BJ (cell line): Measurements from ENCODE around the gene DNASE2. TPM values are rescaled to one million over a fixed set of nuclear protein-coding genes. Genes with fewer than 3 reads are reported as not detected.
"Not testable (repeated sequence)": the region's sequence is repeated elsewhere in the genome, so short reads cannot be mapped to it uniquely, and the experiment has no call there.

ENCODE experiments used
- CTCF ChIA-PET: fragments of 350-600 bp; formaldehyde crosslinking; extraction: SDS; loops from one replicate; lab custom pipeline; 2021; ENCODE audit warnings: antibody characterized with exemption, inconsistent platforms; lab: Yijun Ruan, JAX
- POLR2A ChIA-PET: fragments of 300-600 bp; sonication (Branson Sonifier 250); formaldehyde crosslinking; extraction: SDS; loops from one replicate; lab custom pipeline; 2021; ENCODE audit warnings: antibody characterized with exemption; lab: Charles Lee
- DNase-seq: peaks from one replicate; pipeline ENCODE4 v3.0.0-alpha.2; 2011; ENCODE audit warnings: low read depth
- H3K27me3 ChIP-seq: 2 replicates; pipeline ENCODE4 v1.6.0; 2011; ENCODE audit warnings: low read length; ENCODE audit not compliant: control insufficient read depth, insufficient read depth
- H3K36me3 ChIP-seq: 2 replicates; pipeline ENCODE4 v1.5.1; 2011; ENCODE audit warnings: low read length; ENCODE audit not compliant: control insufficient read depth, insufficient read depth
- H3K4me3 ChIP-seq: 2 replicates; pipeline ENCODE4 v1.5.1; 2011; ENCODE audit warnings: low read depth, mild to moderate bottlenecking, control low read depth, low read length
- CTCF ChIP-seq: IDR thresholded peaks from 2 replicates; pipeline ENCODE4 v1.5.1; 2011; ENCODE audit warnings: low read depth, mild to moderate bottlenecking, control low read depth, inconsistent platforms, low read length, moderate library complexity; ENCODE audit not compliant: insufficient read depth
- polyA plus RNA-seq: library from polyadenylated mRNA; depleted of rRNA; stranded (reverse); fragments of >200 nt; gene quantifications from 2 replicates; pipeline ENCODE4 v1.2.3, GENCODE V29; 2011

DNASE2 gene
- polyA plus RNA-seq, 1 experiment: 68.8 TPM

GRCh38 chr19:12891553-12892021, 10.3 kb upstream of the DNASE2 start:
- H3K27me3 ChIP-seq: peaks cover 3% of the 10 kb centered on the region; the same call in 1 of the 2 replicates
- H3K36me3 ChIP-seq: peaks cover 4% of the 10 kb centered on the region
- peak overlapping the region; percentile 98 for H3K4me3 ChIP-seq
- CTCF ChIA-PET: interaction anchor here (0.9 to 1.4 kb wide), 3 partner anchors 44 to 134 kb away, joined by 3 to 6 read pairs (median 3); no protein-coding TSS in a partner anchor
- POLR2A ChIA-PET: interaction anchor here (0.7 kb wide), 1 partner anchor 113 kb away, joined by 3 read pairs; no protein-coding TSS in a partner anchor
- no peak for DNase-seq
- TF ChIP-seq CTCF: no peak

GRCh38 chr19:12890787-12891552, 9.7 kb upstream of the DNASE2 start, which contains the start of gene GCDH:
TSS of gene GCDH (plus strand) at chr19:12891160. CDS start at chr19:12891305, 145 bp downstream.
- POLR2A ChIA-PET: interaction anchor here (0.6 to 0.7 kb wide), 3 partner anchors 43 to 112 kb away, joined by 3 read pairs; partner anchors contain the start of genes FARSA and RAD23A
- DNase-seq: peak; percentile 95
- Histone ChIP-seq H3K36me3 (peaks cover 1% of the 10 kb centered on the region; the same call in 1 of the 2 replicates), H3K4me3 (peak within 1 kb of the TSS; percentile 98), H3K27me3 (peaks cover 3% of the 10 kb centered on the region)
- 0 out of 2 replicates have a peak, but pooled peaks have one; percentile 7 for TF ChIP-seq CTCF
- CTCF ChIA-PET: interaction anchor here (0.9 to 1.4 kb wide), 4 partner anchors 43 to 133 kb away, joined by 3 to 6 read pairs (median 3); no protein-coding TSS in a partner anchor

GRCh38 chr19:12890299-12890786, 9.1 kb upstream of the DNASE2 start:
- CTCF ChIA-PET: interaction anchor here (1.0 to 1.4 kb wide), 3 partner anchors 75 to 132 kb away, joined by 3 to 6 read pairs (median 3); no protein-coding TSS in a partner anchor
- POLR2A ChIA-PET, H3K27me3 ChIP-seq, DNase-seq, H3K36me3 ChIP-seq: not testable (repeated sequence)
- peak overlapping the region; percentile 4; the same call in 1 of the 2 replicates for H3K4me3 ChIP-seq

GRCh38 chr19:12888006-12888603, 6.9 kb upstream of the DNASE2 start:
- TF ChIP-seq CTCF: no peak
- H3K36me3 ChIP-seq: no peaks in the 10 kb centered on the region
- ChIA-PET POLR2A (no interaction called here), CTCF (no interaction called here)
- H3K27me3 ChIP-seq: peaks cover 7% of the 10 kb centered on the region
- DNase-seq: no peak
- H3K4me3 ChIP-seq: no peak overlapping the region

- peaks cover 7% of the 10 kb centered on the region for H3K27me3 ChIP-seq
- ChIA-PET POLR2A (no interaction called here), CTCF (no interaction called here)
- no peak for TF ChIP-seq CTCF
- no peaks in the 10 kb centered on the region for H3K36me3 ChIP-seq
- no peak within 1 kb of the TSS for H3K4me3 ChIP-seq
- no peak for DNase-seq
Measured at GRCh38 chr19:12886969-12887747, 5.9 kb upstream of the DNASE2 start, which contains the start of gene KLF1. TSS of gene KLF1 (minus strand) at chr19:12887201. CDS start at chr19:12887140, 61 bp downstream.
